ENCODE results near the gene COL6A5. TPM values are rescaled to one million over a fixed set of nuclear protein-coding genes. Genes with fewer than 3 reads are reported as not detected.
"Not testable (repeated sequence)": the region's sequence is repeated elsewhere in the genome, so short reads cannot be mapped to it uniquely, and the experiment has no call there.

Gene COL6A5
- total RNA-seq, 1 experiment from 2014 or later = not detected

- Mint-ChIP-seq H3K27me3 (ENCODE audit: unreplicated experiment) (peaks cover 23% of the 10 kb centered on the region), H3K36me3 (ENCODE audit: insufficient read depth, unreplicated experiment) (no peaks in the 10 kb centered on the region), H3K9me3 (ENCODE audit: low read depth, unreplicated experiment) (peaks cover 10% of the 10 kb centered on the region), H3K27ac (ENCODE audit: unreplicated experiment) (no peak overlapping the region), H3K4me3 (ENCODE audit: low read depth, unreplicated experiment) (no peak overlapping the region), H3K4me1 (ENCODE audit: low read depth, unreplicated experiment) (no peaks in the 10 kb centered on the region)
- intact Hi-C loops (cut with micrococcal nuclease; ENCODE audit: unreplicated experiment) = no loop called here
- CTCF ChIA-PET = no interaction called here
- TF ChIP-seq CTCF (IDR thresholded peaks at IDR 0.05; ENCODE audit: unreplicated experiment) = no peak
- no peak for DNase-seq
- BruUV-seq (replicated peaks) = no TSS peak
Measured at GRCh38 chr3:130341388-130341787, 4.1 kb upstream of the COL6A5 start.

- H3K36me3 Mint-ChIP-seq (ENCODE audit: insufficient read depth, unreplicated experiment) = no peaks in the 10 kb centered on the region
- no peaks in the 10 kb centered on the region for H3K4me1 Mint-ChIP-seq (ENCODE audit: low read depth, unreplicated experiment)
- H3K9me3 Mint-ChIP-seq (ENCODE audit: low read depth, unreplicated experiment) = peaks cover 10% of the 10 kb centered on the region
- BruUV-seq (replicated peaks) = no TSS peak
- H3K27ac Mint-ChIP-seq (ENCODE audit: unreplicated experiment) = no peak overlapping the region
- DNase-seq = no peak
- no peak overlapping the region for H3K4me3 Mint-ChIP-seq (ENCODE audit: low read depth, unreplicated experiment)
- TF ChIP-seq CTCF (IDR thresholded peaks at IDR 0.05; ENCODE audit: unreplicated experiment) = no peak
- CTCF ChIA-PET = no interaction called here
- H3K27me3 Mint-ChIP-seq (ENCODE audit: unreplicated experiment) = peaks cover 27% of the 10 kb centered on the region
- intact Hi-C loops (cut with micrococcal nuclease; ENCODE audit: unreplicated experiment) = no loop called here
Measured at GRCh38 chr3:130341882-130342281, 3.6 kb upstream of the COL6A5 start.

- no peak overlapping the region for H3K4me3 Mint-ChIP-seq (ENCODE audit: low read depth, unreplicated experiment)
- no peak overlapping the region for H3K27ac Mint-ChIP-seq (ENCODE audit: unreplicated experiment)
Measured at GRCh38 chr3:130342821-130343661, 2.4 kb upstream of the COL6A5 start.

GRCh38 chr3:130348258-130348657, 2.8 kb downstream of the COL6A5 start:
- DNase-seq; H3K27ac Mint-ChIP-seq (ENCODE audit: unreplicated experiment); intact Hi-C loops (cut with micrococcal nuclease; ENCODE audit: unreplicated experiment); H3K9me3 Mint-ChIP-seq (ENCODE audit: low read depth, unreplicated experiment); H3K36me3 Mint-ChIP-seq (ENCODE audit: insufficient read depth, unreplicated experiment); CTCF ChIA-PET; H3K4me1 Mint-ChIP-seq (ENCODE audit: low read depth, unreplicated experiment); H3K4me3 Mint-ChIP-seq (ENCODE audit: low read depth, unreplicated experiment); BruUV-seq (replicated peaks): not testable (repeated sequence)
- peaks cover 45% of the 10 kb centered on the region for H3K27me3 Mint-ChIP-seq (ENCODE audit: unreplicated experiment)

More at GRCh38 chr3:130342821-130343661, 2.4 kb upstream of the COL6A5 start:
- H3K36me3 Mint-ChIP-seq (ENCODE audit: insufficient read depth, unreplicated experiment) = no peaks in the 10 kb centered on the region
- no peak for TF ChIP-seq CTCF (IDR thresholded peaks at IDR 0.05; ENCODE audit: unreplicated experiment)
- no peaks in the 10 kb centered on the region for H3K4me1 Mint-ChIP-seq (ENCODE audit: low read depth, unreplicated experiment)
- no TSS peak for BruUV-seq (replicated peaks)
- CTCF ChIA-PET = no interaction called here
- H3K27me3 Mint-ChIP-seq (ENCODE audit: unreplicated experiment) = peaks cover 38% of the 10 kb centered on the region
- no peak for DNase-seq
- intact Hi-C loops (cut with micrococcal nuclease; ENCODE audit: unreplicated experiment) = no loop called here
- H3K9me3 Mint-ChIP-seq (ENCODE audit: low read depth, unreplicated experiment) = peaks cover 5% of the 10 kb centered on the region

- H3K27ac Mint-ChIP-seq (ENCODE audit: unreplicated experiment) = no peak overlapping the region
- BruUV-seq (replicated peaks) = no TSS peak
Measured at GRCh38 chr3:130354430-130354829, 9.0 kb downstream of the COL6A5 start.

More at GRCh38 chr3:130354430-130354829, 9.0 kb downstream of the COL6A5 start:
- Mint-ChIP-seq H3K36me3 (ENCODE audit: insufficient read depth, unreplicated experiment) (no peaks in the 10 kb centered on the region), H3K27me3 (ENCODE audit: unreplicated experiment) (no peaks in the 10 kb centered on the region), H3K4me3 (ENCODE audit: low read depth, unreplicated experiment) (no peak overlapping the region), H3K9me3 (ENCODE audit: low read depth, unreplicated experiment) (no peaks in the 10 kb centered on the region), H3K4me1 (ENCODE audit: low read depth, unreplicated experiment) (no peaks in the 10 kb centered on the region)
- intact Hi-C loops (cut with micrococcal nuclease; ENCODE audit: unreplicated experiment) = no loop called here
- no peak for DNase-seq
- CTCF ChIA-PET = no interaction called here
- no peak for TF ChIP-seq CTCF (IDR thresholded peaks at IDR 0.05; ENCODE audit: unreplicated experiment)
